SU-DHL-6 (cell line): ENCODE measurements around the gene FAM168B.

Experiments used
- H2AFZ ChIP-seq: fragments of 200-600 bp; sonication (generic); 2 replicates; pipeline ENCODE4 v1.6.1; 2014; ENCODE audit warnings: low read depth, mild to moderate bottlenecking, moderate library complexity, mixed read lengths, antibody characterized with exemption, low read length; ENCODE audit not compliant: severe bottlenecking
- H3F3A ChIP-seq: fragments of 200-600 bp; shearing (Covaris generic); 2 replicates; pipeline ENCODE4 v1.6.0; 2016; ENCODE audit warnings: antibody characterized with exemption, mild to moderate bottlenecking; ENCODE audit not compliant: insufficient read depth
- H3K27ac ChIP-seq: fragments of 200-600 bp; sonication (generic); 2 replicates; pipeline ENCODE4 v1.5.1; 2016; ENCODE audit warnings: low read depth, mild to moderate bottlenecking, low read length, moderate library complexity, mixed read lengths
- H3K27me3 ChIP-seq: fragments of 200-600 bp; sonication (generic), shearing (Covaris generic); 2 replicates; pipeline ENCODE4 v1.6.0; 2014; ENCODE audit warnings: mild to moderate bottlenecking, low read length
- H3K36me3 ChIP-seq: fragments of 200-600 bp; sonication (generic); 2 replicates; pipeline ENCODE4 v1.6.1; 2014; ENCODE audit warnings: mild to moderate bottlenecking, low read length, mixed read lengths
- H3K4me2 ChIP-seq: fragments of 300-600, 200-600 bp; shearing (Covaris generic), sonication (generic); 2 replicates; pipeline ENCODE4 v1.6.0; 2014; ENCODE audit warnings: low read length, low read depth, mild to moderate bottlenecking; ENCODE audit not compliant: poor library complexity, severe bottlenecking
- H3K4me3 ChIP-seq: fragments of 200-600 bp; sonication (generic); 2 replicates; pipeline ENCODE4 v1.5.1; 2014; ENCODE audit warnings: antibody characterized with exemption, low read length, mild to moderate bottlenecking, mixed read lengths; ENCODE audit not compliant: insufficient read depth, poor library complexity, severe bottlenecking
- H3K79me2 ChIP-seq: fragments of 200-600 bp; sonication (generic); 2 replicates; pipeline ENCODE4 v1.6.1; 2014; ENCODE audit warnings: mild to moderate bottlenecking, low read length, moderate library complexity; ENCODE audit not compliant: insufficient read depth
- H3K9ac ChIP-seq: fragments of 200-600 bp; sonication (generic); 2 replicates; pipeline ENCODE4 v1.7.0; 2014; ENCODE audit warnings: mild to moderate bottlenecking, low read length
- H3K9me2 ChIP-seq: fragments of 200-600 bp; sonication (generic); replicated peaks from 2 replicates; pipeline ENCODE4 v1.6.1; 2014; ENCODE audit warnings: low read length; ENCODE audit not compliant: insufficient read depth
- H3K9me3 ChIP-seq: fragments of 200-600 bp; sonication (generic); 2 replicates; pipeline ENCODE4 v1.6.1; 2014; ENCODE audit warnings: low read length, mixed read lengths; ENCODE audit not compliant: insufficient read depth
- H4K20me1 ChIP-seq: fragments of 200-600 bp; sonication (generic); 2 replicates; pipeline ENCODE4 v1.6.1; 2014; ENCODE audit warnings: low read depth, mild to moderate bottlenecking, antibody characterized with exemption, low read length, moderate library complexity, mixed read lengths
- CTCF ChIP-seq: fragments of 200-600 bp; sonication (generic); IDR thresholded peaks from one replicate; pipeline ENCODE4 v1.5.1; 2017; ENCODE audit warnings: antibody characterized with exemption, mild to moderate bottlenecking, low read length, moderate library complexity; ENCODE audit not compliant: insufficient read depth, poor library complexity, severe bottlenecking
- EZH2phosphoT487 ChIP-seq: fragments of 200-600 bp; sonication (generic), shearing (Covaris generic); conservative IDR thresholded peaks from 2 replicates; pipeline ENCODE4 v1.6.1; 2018; ENCODE audit warnings: mild to moderate bottlenecking, antibody characterized with exemption, low read length, moderate library complexity, mixed read lengths

FAM168B gene

DNA sequence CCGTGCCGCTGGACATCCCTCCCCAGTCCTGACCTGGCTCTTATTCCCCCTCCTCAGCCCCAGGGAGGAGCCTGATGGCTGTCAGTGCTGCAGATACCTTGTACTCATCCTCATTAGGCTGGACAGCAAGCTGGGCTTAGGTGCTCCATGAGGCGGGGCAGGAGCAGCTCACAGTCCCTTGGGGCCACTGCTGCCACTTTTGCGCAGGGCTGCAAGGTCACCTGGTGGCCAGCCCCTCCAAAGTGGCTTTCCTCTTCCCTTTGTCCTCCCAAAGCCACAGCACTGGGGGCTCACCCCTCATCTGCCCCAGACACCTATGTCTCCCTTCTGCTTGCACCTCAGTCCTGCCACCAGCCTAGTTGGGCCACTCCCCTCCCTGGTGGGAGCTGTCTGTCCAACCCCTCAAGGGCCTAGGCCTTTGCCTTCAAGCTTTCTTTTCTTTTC is 60.8 kb downstream of the FAM168B start:
- no peaks in the 10 kb centered on the region for H3F3A ChIP-seq
- TF ChIP-seq CTCF (no peak), EZH2phosphoT487 (no peak)
- no peak overlapping the region for H3K9ac ChIP-seq
- H3K9me2 ChIP-seq: no peaks in the 10 kb centered on the region
- H3K9me3 ChIP-seq: no peaks in the 10 kb centered on the region
- H3K79me2 ChIP-seq: no peaks in the 10 kb centered on the region
- H3K27ac ChIP-seq: no peak overlapping the region
- H3K4me2 ChIP-seq: no peak overlapping the region
- no peak overlapping the region for H2AFZ ChIP-seq
- H3K36me3 ChIP-seq: no peaks in the 10 kb centered on the region
- H3K4me3 ChIP-seq: no peak overlapping the region
- no peaks in the 10 kb centered on the region for H4K20me1 ChIP-seq
- no peaks in the 10 kb centered on the region for H3K27me3 ChIP-seq

- TF ChIP-seq EZH2phosphoT487 (no peak), CTCF (no peak)
- H3K27me3 ChIP-seq: no peaks in the 10 kb centered on the region
- H4K20me1 ChIP-seq: no peaks in the 10 kb centered on the region
- H3K4me2 ChIP-seq: no peak overlapping the region
- no peaks in the 10 kb centered on the region for H3F3A ChIP-seq
- no peaks in the 10 kb centered on the region for H3K79me2 ChIP-seq
- H3K9me2 ChIP-seq: no peaks in the 10 kb centered on the region
- H2AFZ ChIP-seq: no peak overlapping the region
- H3K27ac ChIP-seq: no peak overlapping the region
- H3K36me3 ChIP-seq: no peaks in the 10 kb centered on the region
- no peak overlapping the region for H3K9ac ChIP-seq
- no peak overlapping the region for H3K4me3 ChIP-seq
- no peaks in the 10 kb centered on the region for H3K9me3 ChIP-seq
Measured at GRCh38 chr2:131031875-131032274, 61.4 kb downstream of the FAM168B start.

DNA sequence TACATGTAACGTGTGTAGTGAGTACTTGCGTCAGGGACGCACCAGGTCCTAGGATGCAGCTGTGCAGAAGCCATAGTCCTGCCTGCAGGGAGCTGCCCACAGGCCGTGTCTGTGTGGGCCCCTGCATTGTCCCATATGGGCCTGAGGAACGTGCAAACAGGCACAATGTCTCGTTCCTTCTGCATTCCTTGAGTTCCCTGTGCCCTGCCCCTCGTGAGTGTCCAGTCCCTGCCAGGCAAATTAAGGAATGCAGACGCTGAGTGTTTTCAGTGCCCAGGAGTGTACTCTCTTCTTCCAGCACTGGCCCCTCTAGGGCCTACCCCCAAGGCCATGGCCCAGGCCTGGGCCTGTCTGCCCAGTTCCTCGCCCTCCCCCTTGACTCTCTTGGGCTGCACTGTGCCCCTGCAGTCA is 61.8 kb downstream of the FAM168B start:
- H3K36me3 ChIP-seq: no peaks in the 10 kb centered on the region
- H3K4me3 ChIP-seq: no peak overlapping the region
- TF ChIP-seq EZH2phosphoT487 (no peak), CTCF (no peak)
- no peak overlapping the region for H3K4me2 ChIP-seq
- H3K9me3 ChIP-seq: no peaks in the 10 kb centered on the region
- no peaks in the 10 kb centered on the region for H3K79me2 ChIP-seq
- no peaks in the 10 kb centered on the region for H4K20me1 ChIP-seq
- no peaks in the 10 kb centered on the region for H3K27me3 ChIP-seq
- no peak overlapping the region for H3K9ac ChIP-seq
- no peaks in the 10 kb centered on the region for H3K9me2 ChIP-seq
- H2AFZ ChIP-seq: no peak overlapping the region
- no peaks in the 10 kb centered on the region for H3F3A ChIP-seq
- H3K27ac ChIP-seq: no peak overlapping the region
